NB4 (cell line): Measurements from ENCODE around the gene SERPINA6.

Source experiments
- POLR2A ChIP-seq: IDR thresholded peaks from 2 replicates; pipeline ENCODE4 v1.6.1; 2011; ENCODE audit warnings: mild to moderate bottlenecking; ENCODE audit not compliant: insufficient read length; ENCODE audit errors: extremely low read depth
- TF ChIP-seq, protein P1 (sequence below): IDR thresholded peaks from one replicate; pipeline ENCODE4 v1.5.1; 2012; ENCODE audit warnings: low read depth, low read length

DNA sequence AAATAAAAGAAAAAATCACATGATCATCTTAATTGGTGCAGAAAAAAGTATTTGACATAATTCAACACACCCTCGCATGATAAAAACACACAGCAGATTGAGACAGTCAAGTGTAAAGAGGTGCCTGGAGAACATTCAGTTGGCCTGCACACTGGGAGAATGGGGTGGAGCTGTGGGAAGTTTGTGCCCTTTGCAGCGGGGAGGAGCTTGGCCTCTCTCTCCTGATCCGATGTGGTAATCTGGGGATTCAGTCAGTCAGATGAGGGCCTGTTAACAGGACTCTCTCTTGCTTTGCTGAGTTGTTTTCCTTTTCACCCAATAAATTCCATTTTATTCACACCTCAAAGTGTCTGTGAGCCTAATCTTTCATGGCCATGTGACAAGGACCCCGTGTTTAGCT lies 5.9 kb downstream of the SERPINA6 start:
- TF ChIP-seq, protein P1, sequence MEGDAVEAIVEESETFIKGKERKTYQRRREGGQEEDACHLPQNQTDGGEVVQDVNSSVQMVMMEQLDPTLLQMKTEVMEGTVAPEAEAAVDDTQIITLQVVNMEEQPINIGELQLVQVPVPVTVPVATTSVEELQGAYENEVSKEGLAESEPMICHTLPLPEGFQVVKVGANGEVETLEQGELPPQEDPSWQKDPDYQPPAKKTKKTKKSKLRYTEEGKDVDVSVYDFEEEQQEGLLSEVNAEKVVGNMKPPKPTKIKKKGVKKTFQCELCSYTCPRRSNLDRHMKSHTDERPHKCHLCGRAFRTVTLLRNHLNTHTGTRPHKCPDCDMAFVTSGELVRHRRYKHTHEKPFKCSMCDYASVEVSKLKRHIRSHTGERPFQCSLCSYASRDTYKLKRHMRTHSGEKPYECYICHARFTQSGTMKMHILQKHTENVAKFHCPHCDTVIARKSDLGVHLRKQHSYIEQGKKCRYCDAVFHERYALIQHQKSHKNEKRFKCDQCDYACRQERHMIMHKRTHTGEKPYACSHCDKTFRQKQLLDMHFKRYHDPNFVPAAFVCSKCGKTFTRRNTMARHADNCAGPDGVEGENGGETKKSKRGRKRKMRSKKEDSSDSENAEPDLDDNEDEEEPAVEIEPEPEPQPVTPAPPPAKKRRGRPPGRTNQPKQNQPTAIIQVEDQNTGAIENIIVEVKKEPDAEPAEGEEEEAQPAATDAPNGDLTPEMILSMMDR = no peak
- TF ChIP-seq POLR2A = no peak
